Stimulated activated CD8-positive, alpha-beta memory T cell treated with anti-CD3 and anti-CD28 coated beads, Interleukin-4, amount 100 ng/mL, for 1 hour (primary cell): ENCODE results near the gene LGI1.

ENCODE experiments used
- DNase-seq, 2 donors: peaks; one replicate each; pipeline ENCODE4 v3.0.0-alpha.2; 2020; ENCODE audit warnings: low read depth in 2 of 2, low spot score in 1 of 2

LGI1 gene

DNA sequence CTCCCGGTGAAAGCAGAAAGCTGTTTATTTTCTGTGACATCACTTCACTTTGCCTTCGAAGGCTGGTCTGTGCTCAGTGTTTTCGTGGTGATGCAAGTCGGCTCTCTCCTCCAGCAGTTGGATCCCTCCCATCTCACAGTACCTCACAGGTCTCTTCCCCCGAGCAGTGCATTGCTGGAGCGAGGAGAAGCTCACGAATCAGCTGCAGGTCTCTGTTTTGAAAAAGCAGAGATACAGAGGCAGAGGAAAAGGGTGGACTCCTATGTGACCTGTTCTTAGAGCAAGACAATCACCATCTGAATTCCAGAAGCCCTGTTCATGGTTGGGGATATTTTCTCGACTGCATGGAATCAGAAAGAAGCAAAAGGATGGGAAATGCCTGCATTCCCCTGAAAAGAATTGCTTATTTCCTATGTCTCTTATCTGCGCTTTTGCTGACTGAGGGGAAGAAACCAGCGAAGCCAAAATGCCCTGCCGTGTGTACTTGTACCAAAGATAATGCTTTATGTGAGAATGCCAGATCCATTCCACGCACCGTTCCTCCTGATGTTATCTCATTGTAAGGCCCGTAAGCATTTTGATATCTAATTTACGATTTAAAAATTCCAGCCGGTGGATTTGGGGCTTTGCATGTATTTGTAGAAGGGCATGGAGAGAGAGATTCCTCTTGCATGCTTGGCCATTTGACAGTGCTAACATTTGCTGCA, at the start of gene LGI1:
LGI1 (plus strand) TSS at position 136 of the 707 bp plus-strand sequence; CDS start at position 345, 209 bp downstream.
- DNase-seq: no peak

DNA sequence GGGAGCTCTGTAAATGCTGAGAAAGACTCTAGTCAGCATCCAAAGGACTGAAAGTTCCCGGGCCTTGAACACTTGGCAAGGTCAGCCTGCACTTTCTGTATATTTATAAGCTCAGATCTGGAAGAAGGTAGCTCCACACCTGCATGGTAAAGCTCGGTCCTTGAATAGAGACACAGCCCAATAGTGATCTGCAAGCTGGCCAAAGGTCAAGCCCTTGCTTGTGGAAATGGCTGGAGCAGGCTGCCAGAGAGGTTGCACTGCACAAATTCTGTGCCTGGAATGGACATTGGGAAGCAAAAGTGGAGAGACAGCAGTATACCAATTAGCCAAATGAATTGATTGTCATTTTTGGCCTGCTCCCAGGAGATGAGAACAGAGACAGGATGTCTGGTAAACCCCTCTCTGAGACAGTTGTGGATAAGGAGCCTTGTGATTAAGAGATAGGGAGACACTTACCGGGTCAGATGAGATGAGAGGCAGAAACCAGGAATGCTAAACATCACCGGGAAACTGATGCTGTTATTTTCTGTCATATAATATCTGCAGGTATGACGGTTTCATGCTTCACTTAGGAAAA, 47.3 kb upstream of the LGI1 start:
- no peak for DNase-seq

DNA sequence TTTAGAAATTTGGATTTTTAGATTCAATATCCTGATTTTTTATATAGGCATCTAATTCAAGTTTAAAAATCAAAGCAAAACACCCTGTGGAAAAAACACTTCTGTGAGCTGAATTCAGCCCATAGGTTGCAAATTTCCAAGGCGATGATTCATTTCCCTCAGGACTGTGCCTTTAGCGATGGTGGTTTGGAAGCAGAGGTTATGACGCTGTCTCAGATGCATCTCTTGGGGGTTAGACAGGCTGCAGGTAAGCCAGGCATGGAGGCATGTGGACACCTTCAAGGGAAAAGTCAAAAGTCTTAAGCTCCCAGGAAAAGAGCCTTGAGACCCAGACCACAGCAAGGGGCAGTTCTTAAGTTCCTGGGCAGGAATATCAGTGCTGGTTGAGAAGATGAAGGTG, 45.8 kb upstream of the LGI1 start:
- no peak for DNase-seq

DNA sequence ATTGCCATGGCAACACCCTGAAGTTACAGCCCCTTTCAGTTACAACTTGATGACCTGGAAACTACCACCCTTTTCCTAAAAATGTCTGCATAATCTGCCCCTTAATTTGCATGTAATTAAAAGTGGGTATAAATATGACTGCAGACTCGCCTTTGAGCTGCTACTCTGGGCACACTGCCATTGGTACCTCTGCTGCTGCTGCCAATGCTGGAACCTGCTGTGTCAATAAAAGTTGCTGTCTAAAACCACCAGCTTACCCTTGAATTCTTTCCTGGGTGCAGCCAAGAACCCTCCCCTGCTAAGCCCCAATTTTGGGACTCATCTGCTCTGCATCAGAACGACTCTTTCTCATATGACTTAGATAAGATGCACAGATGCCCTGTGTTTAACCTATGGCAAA, 45.1 kb upstream of the LGI1 start:
- DNase-seq: no peak

DNA sequence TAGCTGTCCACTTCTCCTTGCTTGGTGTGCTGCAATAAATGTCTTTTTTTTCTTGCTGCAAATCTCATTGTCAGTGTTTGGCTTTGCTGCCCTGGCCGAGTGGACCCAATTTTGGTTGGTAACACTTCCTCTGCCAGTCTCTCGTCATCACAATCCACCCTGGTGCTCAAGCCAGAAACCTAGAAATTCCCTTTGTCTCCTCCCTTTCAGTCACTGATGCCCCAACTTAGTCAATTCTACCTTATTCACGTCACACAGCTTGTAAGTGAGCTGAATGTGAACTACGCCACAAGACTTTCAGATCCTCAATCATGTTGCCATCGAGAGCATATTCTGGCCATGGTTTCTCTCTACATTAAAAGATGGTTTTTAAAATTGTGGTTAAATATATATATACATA, 42.4 kb upstream of the LGI1 start:
- no peak for DNase-seq

DNA sequence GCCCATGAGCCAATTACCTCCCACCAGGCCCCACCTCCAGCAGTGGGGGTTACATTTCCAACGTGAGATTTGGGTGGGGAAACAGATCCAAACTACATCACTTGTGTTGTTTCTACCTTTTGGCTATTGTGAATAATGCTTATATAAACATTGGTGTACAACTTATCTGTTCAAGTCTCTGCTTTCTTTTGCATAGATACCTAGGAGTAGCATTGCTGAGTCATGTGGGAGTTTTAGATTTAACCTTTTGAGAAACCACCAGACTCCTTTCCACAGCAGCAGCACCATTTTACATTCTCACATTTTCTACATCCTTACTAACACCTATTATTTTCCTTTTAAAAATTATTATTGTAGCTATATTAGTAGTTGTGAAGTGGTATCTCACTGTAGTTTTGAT, 41.0 kb upstream of the LGI1 start:
- no peak for DNase-seq

DNA sequence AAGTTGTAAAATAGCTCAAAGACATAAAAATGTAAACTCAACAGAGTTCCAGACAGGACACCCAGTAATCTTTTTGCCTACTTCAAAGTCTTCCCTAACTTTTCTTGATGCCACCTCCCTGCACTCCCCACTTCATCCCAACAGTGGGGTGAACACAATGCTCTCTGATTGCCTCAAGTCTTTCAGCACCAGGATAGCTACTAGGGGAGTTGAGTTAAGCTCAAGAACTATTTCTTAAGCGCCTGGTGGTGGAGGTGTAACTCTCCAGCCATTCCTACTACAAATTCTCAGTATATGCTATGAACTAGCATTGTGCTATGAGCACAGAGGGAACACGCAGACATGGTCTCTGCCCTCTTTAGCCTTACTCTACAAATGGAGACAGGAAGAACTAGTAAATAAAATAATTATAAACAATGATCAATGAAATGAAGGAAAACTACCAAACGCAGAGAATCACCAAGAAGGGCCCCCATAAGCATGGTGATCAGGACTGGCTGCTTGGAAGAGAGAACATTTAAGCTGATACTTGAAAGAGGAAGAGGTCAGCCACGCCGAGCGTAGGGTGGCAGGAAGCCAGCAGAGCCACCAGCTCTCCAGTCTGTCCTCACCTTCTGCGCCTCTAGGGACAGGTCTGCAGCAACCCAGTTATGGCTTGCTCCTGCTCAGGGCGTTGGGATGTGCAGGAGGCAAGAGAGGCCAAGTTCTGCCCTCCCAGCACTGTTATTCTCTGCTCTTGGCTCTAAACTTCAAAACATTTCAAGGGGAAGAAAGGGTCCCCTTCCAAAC, 38.6 kb upstream of the LGI1 start:
- no peak for DNase-seq

DNA sequence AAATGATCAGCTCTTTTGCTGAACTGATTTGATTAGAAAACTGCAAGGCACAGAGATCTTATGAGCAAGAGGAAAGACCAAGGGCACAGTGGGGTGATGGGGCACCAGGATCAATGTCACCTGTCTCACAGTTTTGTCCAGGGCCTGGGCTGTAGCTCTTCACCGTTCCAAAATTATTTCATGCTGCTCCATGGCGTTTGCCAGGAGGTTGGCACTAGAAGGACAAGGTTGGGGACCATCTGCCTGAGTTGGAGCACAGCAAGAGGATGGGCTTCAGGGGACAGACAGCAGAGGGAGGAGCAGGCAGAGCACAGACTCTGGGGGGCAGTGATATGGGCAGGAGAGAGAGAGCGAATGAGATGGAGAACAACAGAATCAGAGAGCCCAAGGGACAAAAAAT, 37.8 kb upstream of the LGI1 start:
- no peak for DNase-seq

DNA sequence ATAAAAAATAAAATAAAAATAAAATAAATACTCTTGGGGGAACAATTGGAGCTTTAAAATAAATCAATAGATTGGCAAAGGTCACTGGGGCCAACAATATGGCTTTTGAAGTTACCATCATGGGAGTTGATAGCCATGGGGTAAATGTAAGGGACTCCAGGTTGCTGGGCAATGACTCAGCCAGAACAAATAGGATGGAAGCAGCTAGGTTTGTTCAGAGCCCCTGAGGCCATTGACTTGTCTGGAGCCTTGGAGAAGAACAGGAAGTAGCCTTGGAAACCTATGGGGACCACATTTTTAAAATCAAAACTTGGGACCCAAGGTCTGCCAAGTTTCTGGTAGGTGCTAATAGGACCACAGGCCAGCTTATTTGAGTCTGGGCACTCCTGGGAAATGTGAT, 35.2 kb upstream of the LGI1 start:
- DNase-seq: no peak

DNA sequence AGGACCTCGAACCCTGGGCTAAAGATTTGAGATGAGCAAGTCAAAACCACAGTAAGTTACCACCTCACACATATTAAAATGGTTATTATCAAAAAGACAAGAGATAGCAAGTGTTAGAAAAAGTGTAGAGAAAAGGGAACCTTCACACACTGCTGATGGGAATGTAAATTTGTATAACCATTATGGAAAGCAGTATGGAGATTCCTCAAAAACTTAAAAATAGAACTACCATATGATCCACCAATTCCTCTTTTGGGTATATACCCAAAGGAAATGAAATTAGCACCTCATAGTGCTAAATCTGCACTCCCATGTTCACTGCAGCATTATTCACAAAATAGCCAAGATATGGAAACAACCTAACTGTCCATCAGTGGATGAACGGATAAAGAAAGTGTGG, 34.6 kb upstream of the LGI1 start:
- DNase-seq: no peak

DNA sequence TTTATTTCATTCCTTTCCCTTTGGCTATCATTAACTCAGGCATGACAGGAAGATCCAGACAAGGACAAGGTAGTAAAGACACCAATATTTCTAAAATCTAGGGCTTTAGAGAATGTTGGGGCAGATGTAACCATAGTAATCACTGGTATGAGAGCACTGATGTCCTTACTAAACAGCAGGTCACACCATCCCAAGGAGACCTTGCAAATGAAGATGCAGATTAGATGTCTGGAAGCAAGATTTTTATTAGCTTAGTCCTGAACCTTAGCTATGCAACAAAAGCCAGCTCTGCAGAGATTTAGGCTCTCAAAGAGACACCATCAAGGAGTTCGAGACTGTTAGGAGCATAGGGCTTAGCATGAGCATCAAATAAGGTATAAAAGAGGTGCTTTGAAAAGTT, 31.7 kb upstream of the LGI1 start:
- DNase-seq: no peak

DNA sequence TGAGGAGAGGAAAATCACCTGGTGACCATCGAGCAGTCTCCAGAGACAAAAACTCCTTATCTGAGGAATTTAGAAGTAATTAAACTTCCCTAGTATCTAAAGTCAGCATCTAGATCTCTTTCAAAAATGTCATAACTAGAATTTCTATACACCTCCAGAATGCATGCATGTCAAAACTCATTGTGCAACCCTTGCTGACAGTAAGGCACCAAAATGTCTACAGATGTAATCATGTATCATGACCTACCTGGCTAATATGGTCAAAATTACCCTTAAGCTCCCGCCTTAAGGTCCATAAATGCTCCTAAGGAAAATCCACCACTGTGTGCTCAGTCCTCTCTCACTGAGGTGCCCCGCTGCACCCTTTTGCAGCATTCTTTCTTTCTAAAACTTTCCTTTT, 16.4 kb upstream of the LGI1 start:
- DNase-seq: no peak

DNA sequence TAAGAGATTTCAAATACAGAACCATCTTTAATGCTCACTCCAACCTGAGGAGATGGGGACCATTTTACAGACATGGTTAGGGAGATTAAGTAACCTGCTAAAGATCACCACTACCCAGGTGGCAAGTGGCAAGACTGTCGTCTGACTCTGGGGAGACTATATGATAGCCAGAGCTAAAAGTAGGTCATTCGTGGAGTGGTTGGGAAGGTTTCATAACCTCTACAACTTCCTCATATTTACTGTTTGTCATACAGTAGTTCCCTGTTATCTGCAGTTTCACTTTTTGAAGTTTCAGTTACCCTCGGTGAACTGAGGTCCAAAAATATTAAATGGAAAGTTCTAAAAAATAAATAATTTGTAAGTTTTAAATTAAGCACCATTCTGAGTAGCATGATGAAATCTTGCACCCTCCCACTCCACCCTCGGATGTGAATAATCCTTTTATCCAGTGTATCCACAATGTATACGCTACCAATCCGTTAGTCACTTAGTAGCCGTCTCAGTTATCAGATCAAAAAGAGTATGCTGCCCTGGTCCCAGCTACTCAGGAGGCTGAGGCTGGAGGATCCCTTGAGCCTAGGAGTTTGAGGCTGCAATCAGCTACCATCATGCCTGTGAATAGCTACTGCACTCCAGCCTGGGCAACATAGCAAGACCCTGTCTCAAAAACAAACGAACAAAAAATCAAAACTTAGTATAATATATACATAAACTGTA, 14.9 kb upstream of the LGI1 start:
- DNase-seq: no peak

DNA sequence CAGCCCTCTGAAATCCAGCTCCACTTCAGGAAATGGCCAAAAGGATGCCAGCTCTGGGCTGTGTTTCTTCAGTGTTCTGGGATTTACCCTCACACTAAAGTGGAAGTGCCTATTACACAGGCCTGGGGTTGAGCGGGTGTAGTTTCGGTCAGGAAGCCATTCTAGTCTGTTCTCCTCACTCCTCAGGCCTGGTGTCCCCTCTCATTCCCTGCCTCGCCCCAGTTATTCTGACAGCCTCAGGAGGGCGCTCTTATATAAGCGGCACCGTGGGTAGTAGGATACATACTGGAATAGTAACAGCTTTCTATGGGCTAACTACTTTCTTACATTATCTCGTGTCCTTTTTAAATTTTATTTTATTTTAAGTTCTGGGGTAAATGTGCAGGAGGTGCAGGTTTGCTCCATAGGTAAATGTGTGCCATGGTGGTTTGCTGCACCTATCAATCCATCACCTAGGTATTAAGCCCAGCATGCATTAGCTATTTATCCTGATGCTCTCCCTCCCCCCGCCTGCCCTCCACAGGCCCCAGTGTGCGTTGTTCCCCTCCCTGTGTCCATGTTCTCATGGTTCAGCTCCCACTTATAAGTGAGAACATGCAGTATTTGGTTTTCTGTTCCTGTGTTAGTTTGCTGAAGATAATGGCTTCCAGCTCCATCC, 12.2 kb upstream of the LGI1 start:
- no peak for DNase-seq

DNA sequence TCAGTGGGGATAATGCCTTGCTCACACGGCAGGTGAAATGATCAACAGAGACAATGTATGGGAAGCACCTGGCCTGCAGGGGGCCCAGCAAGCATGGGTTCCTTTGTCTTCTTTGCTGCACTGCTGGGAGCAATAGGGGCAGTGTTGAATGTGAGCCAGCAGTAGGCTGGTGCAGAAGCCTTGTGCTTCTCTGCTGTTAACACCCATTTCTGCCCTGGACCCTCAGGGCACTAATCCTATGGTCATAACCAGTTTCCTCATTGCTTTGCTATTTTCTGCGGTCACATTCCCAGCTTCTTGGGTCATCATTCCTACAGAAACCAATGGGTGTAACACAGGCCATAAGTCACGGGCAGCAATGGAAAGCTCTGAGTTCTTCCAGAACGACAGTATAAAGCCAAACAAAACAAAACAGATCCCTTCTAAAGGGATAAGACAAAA, 10.9 kb upstream of the LGI1 start:
- no peak for DNase-seq

DNA sequence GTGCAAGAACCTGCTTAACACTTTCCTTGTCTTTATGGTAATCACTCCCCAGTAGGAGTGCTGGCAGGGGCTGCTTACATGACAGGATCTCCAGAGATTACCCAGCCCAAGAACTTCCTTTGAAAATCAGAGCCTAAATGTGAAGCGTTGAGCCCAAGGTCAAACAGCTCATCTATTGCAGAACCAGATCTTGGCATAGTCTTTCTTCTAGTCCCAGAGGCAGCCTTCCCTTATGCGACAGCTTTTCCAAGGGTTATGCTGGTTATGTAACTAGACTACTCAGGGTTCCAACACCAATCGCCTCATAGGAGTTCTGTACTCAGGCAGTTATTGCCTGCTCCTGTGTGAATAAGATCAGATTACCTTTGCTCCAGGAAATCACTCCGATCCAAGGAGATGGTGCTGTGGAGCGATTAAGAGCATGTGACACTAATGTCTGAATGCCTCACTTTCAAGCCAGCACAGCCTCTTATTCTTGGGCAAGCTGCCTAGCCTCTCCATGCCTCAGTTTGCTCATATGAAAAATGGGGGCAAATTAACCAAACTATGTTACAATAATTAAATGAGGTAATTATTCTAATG, 8.4 kb upstream of the LGI1 start:
- no peak for DNase-seq

DNA sequence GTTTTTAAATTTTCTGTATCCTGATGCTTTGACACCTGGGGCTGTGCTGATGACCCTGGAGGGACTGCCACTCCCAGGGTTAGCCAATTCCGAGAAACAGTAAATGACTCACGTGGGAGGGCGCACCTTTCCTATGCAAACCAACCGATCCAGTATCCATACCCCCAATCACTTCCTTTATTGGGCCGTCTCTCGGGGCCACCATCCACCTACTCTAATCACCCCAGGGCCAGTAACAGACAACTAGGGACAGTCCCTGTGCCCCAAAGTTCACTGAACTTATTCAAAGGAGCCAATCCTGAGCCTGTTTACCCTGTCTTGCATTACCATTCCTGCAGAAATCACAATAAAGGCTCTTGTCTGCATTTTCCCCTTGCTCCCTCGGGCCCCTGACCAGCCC, 6.6 kb upstream of the LGI1 start:
- no peak for DNase-seq

DNA sequence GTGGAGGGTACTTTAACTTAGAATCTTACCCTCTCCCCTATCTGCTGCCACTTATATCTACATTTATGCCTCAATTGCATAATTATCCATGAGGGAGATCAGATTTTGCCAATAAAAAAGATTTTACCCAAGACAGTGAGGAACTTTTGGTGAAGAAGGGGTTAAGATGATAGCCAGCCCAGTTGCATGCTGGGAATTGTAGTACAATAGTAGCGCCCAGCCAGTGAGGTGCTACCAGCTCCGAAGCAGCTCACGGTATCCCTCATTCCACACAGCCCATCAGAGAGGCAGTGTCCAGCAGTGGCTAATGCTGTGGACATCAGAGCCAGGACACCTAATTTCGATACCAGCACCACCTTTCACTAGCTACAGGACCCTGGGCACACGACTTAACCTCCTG, 5.9 kb upstream of the LGI1 start:
- DNase-seq: no peak

DNA sequence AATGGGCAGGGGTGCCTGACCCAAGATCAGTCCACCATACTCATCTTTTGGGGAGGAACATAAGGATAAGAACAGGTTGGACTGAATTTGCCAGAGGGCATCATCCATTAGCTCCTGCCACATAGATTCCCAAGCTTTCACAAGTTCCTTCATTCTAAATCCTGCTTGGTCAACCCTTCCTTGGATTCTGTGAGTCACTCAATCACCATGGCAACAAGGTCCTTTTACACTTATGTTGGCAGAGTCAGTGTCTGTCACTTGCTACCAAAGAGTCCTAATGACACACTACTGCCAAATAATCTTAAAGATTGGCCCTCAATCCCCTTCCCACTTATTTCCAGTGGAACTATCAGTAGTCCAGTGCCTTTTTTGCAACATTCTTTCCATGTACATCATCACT, 5.0 kb upstream of the LGI1 start:
- DNase-seq: no peak

DNA sequence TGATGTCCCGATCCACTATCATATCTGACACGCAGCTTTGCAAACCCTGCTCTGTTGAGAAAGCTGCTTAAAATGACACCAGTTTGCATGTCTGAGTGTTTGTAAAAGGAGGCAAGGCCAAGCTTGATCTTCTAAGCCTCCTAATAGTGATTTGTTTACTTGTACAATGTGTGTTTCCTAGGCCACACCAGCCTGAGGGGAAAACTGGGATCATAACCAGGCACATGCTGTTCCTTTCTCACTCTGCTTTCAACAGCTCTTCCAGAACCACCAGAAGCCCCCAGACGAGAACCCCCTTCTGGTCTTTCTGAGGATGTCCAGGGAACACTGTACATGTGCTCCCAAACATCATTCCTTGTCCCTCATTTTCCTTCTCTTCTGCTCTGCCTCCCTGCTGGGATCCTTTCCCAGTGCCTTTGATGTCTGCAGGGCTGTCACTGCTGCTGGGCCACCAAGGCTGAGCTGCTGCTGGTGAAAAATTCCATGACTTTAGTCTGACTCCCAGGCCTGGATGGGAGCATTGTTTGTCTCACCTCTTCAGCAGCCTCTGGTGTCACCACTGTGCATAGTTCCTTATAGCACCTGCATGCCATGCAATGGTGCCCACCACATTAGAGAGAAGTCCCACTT, 4.0 kb upstream of the LGI1 start:
- no peak for DNase-seq
